Stimulated activated CD8-positive, alpha-beta memory T cell treated with anti-CD3 and anti-CD28 coated beads, Interleukin-7, amount 100 ng/mL, for 24 hours (primary cell): ENCODE results near the gene GPR63.

ENCODE experiments used
- DNase-seq: peaks from one replicate; pipeline ENCODE4 v3.0.0-alpha.2; 2020; ENCODE audit warnings: low read depth

The GPR63 gene

DNA sequence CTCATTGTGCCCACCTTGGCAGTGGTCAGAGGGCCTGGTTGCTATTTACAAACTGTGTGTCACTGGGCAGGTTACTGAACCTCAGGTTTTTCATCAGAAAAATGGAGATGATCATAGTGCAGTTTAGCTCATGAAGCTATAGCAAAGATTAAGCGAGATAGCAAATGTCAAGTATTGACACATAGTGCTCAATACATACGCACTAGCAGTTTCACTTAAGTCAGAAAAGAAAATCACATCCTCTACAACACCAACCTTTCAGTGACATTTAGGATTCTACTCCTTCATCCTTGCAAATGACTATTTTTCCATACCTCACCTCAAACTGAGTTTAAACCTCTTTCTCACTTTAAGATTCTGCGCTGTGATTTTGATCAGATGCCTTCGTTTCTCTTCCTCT lies 16.2 kb downstream of the GPR63 start:
- no peak for DNase-seq

DNA sequence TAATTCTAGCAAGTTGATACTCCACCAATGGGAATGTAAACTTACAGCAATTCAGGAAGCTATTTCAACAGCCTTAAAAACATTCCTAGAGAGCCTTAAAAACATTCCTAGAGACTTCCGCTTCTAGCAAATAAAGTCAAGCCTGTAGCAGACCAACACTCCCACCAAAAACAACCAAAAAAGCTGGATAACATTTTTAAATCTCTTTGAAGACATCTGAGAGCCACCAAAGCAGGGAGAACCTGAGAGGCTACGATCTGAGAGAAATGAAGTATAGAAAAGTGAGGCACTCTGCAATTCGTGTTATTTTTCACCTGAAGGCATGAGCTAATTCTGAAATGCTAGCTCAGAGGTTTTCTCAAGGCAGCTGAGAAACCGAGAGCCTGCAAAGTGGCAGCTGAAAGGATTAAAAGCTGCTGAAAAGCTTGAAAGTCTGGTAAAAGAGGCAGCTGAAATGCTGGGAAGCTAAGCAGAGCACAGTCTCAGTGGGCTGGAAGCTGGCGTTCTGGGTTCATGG lies 20.9 kb downstream of the GPR63 start:
- DNase-seq, result no peak

- no peak for DNase-seq
Measured at GRCh38 chr6:96814625-96815024, 22.7 kb downstream of the GPR63 start.

DNA sequence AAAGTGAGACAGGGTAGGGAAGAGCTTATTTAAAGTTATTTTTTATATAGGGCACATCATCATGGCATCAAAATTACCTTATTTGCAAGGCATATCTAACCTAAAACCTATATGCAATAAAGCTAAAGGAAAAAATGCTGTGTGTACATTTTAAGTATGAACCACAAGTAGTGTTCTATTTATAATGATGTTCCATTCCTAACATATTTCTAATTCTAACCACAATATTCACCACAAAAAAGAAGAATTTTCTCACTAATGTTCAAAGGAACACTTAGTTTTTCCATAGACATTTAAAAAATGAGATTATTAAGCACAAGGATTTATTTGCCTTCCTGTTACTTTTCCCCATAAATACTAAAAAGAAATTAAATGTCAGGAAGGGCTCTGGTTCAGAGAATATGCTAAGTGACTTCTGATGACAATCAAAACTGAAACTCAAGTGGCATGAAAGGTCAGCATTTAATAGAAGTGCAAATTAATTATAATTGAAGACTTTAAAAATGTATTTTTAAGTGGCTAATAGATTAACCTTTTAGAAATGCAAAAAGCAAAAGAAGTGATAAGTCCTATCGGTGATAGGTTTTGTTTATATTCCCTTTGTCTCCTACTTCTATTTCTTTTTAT lies 25.1 kb downstream of the GPR63 start:
- no peak for DNase-seq

DNA sequence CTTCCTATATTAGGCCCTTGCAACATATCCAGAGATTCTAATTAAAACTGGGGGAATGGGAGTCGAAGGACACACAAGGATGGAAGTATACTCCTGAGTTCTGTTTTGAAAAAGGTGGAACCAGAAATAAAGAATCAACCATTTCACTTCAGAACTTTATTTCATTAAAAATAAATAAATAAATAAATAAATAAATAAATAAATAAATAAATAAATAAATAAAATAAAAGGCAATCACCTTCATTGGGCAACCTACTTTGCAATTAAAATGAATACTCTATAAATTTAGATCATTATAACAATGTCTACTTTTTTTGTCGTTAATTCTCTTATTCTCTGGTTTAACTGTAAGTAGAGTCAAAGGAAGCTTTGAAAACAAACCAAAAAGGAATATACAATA lies 25.6 kb downstream of the GPR63 start:
- DNase-seq, result no peak

- no peak for DNase-seq
Measured at GRCh38 chr6:96811136-96811535, 26.1 kb downstream of the GPR63 start.

- no peak for DNase-seq
Measured at GRCh38 chr6:96809119-96809518, 28.2 kb downstream of the GPR63 start.

DNA sequence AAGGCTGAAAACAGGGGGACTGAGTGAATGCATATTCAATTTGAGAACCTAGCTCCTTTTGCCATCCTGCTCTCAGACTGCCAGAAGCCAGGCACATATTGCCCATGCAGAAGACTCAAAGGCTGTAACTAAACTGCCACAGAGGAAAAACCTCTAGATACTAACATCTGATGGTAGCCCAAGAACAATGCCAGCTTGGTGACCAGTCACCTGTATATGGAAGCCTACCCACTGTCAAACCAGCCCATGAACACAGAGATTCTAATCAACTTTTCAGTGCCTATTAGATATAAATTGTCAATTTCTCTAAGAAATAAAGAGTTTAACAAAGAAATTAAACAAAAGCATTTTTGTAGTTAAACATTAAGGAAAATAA lies 34.2 kb downstream of the GPR63 start:
- no peak for DNase-seq

GRCh38 chr6:96795481-96795880 lies 41.8 kb downstream of the GPR63 start:
- DNase-seq, result no peak

GRCh38 chr6:96794980-96795379 lies 42.3 kb downstream of the GPR63 start:
- DNase-seq, result no peak

DNA sequence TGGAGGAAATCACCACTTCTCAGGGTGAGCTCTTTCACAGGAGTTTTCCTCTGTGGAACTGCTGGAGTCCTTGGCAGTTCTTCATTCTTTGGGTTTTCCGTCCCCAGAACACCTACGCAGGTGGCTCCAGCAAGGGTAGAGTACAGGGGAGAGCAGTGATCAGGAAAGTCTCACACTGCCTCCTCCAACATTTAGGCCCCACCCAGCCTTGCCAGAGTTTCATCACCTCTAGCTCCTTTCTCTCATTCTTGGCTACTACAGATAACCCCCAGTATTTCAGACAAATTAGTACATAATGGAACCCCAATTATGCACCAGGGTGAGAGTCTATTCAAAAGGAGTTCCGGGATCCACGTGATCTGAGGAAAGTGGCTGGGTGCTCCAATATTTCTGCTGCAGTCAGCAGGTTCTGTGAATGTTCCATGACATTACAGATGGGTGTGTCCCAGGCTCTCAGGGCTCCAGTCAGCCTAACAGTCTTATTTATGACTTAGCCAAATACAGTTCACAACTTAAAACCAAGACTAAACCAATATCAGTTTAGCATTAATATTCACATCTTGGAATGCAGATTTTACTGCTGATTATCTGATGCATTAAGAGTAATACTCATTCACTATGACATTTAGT lies 44.6 kb downstream of the GPR63 start:
- no peak for DNase-seq

GRCh38 chr6:96789871-96790270 lies 47.4 kb downstream of the GPR63 start:
- no peak for DNase-seq

DNA sequence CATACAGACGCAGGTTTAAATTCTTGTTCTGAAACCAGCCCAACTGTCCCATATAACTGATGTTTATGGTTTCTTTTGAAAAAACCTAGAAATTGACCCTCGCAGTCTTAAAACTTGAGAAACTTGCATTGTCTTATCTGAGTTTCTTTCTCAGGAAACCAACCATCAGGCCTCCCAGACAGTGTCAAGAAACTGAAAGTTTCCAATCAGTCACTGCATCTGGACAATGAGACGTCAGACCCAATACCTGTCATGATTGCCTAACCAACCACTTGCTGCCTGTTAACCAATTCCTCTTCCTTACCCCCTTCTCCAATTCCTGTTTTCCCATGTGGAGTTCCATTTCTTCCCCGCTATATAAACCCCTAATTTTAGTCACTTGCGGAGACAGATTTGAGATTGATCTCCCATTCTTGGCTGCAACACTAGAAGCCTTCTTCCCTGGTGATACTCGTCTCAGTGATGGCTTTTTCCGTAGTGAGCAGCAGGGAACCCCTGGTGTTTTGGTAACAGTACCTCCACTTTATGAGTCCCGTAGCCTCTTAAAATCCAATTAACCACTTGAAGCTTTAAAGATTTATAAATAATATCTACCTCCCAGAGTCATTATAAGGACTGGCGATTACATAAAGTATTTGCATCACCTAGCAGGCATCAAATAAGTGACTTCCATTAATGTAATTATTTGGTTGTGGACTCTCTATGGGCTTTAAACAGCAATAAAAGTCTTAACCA lies 49.3 kb downstream of the GPR63 start:
- DNase-seq, result no peak

DNA sequence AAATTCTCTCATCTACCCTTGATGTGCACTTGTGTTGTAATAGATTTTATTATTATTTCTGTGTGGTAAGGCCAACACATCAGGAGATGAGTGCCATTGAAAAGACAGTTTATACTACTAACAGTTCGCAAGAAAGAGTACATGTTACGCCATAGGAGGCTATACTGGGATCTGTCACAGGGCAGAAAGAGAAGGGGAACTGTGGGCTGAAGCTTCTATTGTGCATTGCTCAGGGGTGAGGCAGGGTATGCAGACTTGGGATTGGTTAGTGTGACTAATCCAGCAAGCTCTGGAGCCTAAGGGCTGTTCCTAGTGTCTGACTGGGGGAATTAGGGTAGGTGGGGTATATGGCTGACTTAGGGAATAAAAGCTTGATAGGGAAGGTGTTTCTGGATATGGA lies 50.9 kb downstream of the GPR63 start:
- no peak for DNase-seq

GRCh38 chr6:96784650-96785049 lies 52.6 kb downstream of the GPR63 start:
- no peak for DNase-seq

DNA sequence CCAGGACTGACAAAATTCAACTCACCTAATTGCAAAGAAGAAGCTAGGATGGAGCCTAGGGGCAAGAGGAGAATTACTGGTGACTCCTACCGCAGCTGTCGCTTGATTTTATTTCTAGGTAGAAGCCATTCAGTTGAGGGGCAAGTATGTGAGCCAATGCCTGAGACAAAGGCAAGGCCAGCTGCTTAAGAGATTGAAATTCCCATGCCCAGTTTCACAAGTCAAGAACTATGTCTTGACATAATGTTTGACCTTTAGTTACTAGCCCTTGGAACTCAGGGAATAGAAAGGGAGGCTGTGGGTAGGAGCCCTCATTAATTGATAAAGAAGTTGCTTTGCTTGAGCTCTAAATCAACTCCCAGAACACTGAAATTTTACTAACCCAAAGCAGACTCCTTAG lies 54.0 kb downstream of the GPR63 start:
- DNase-seq, result no peak

DNA sequence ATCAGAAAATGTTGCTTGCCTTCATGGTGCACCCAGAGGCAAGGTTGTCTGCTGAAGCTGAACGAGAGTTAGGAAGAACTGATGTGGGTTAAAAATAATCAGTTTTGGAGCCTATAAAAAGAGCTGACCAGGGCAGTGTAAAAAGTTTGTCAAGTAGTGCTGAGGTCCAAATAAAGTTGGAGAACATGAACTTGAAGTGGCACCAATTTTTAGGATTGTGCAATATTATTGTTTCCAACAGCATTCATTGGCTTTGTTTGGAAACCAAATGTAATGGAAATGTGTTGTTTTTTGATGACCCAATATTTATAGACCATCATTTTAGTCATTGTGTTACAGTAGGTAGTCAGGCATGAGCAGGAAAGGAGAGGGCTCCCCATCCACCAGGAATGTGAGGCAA lies 55.7 kb downstream of the GPR63 start:
- no peak for DNase-seq

GRCh38 chr6:96777113-96777512 lies 60.2 kb downstream of the GPR63 start:
- no peak for DNase-seq

DNA sequence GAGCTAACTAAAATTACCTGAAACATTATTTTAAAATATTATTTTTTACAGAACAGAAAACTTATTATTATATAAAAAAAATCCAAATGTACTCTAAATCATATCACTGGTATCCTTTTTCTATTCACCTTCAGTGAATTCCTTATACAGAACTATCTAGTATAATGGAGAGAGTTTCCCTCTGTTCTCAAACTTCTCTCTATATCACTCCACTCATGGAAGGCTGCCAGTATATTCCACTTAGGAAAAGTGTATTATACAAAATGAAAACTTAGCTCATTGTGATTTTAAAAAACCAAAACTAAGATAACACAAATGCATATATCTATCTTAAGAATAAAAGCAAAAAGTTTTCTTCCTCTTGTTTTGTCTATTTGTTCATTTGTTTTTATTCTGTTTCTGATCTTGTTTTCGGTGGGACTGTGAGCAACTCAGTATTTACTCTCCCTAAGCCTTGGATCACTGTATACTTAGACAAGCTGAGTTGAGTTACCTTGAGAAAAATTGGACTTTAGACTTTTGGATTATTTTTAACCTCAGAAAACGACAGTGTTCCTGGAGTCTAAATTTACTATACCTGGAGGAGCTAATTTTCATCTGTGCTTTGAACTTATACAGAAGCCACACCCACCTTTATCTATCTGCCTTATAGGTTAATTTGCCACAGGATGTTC lies 61.4 kb downstream of the GPR63 start:
- no peak for DNase-seq

GRCh38 chr6:96766769-96767168 lies 70.5 kb downstream of the GPR63 start:
- no peak for DNase-seq

GRCh38 chr6:96762599-96762998 lies 74.7 kb downstream of the GPR63 start:
- no peak for DNase-seq

GRCh38 chr6:96761794-96762193 lies 75.5 kb downstream of the GPR63 start:
- DNase-seq, result no peak

- no peak for DNase-seq
Measured at GRCh38 chr6:96760153-96760687, 77.1 kb downstream of the GPR63 start.
